HepG2 (cell line): ENCODE data around the gene LYRM7. TPM values are rescaled to one million over a fixed set of nuclear protein-coding genes. Genes with fewer than 3 reads are reported as not detected.
"Not testable (repeated sequence)": the region's sequence is repeated elsewhere in the genome, so short reads cannot be mapped to it uniquely, and the experiment has no call there.

Experiments
- ATAC-seq: fragments of 200-7000 bp; cut with Tn5 transposase; 3 replicates; pipeline ENCODE4 v1.9.1; 2020; ENCODE audit warnings: mild to moderate bottlenecking, moderate library complexity
- BruUV-seq: library from RNA; stranded (reverse); fragments of 400-500 nt; replicated peaks from 2 replicates; lab custom pipeline; 2021; lab: Mats Ljungman, UMichigan
- CTCF ChIA-PET: fragments of 300-600 bp; formaldehyde crosslinking; extraction: SDS; loops from one replicate; lab custom pipeline; 2021; ENCODE audit warnings: low total read pairs, inconsistent platforms, low intra/inter-chr PET ratio; lab: Yijun Ruan, JAX
- POLR2A ChIA-PET: fragments of 350-600 bp; sonication (Branson Sonifier 250); formaldehyde crosslinking; loops from one replicate; lab custom pipeline; 2020; ENCODE audit warnings: antibody characterized with exemption, inconsistent platforms; lab: Yijun Ruan, JAX
- DNase-seq: peaks from one replicate; pipeline ENCODE4 v3.0.0-alpha.2; 2015; ENCODE audit warnings: low spot score
- FAIRE-seq: peaks from 3 replicates; lab custom pipeline; 2011; peaks lifted over from hg19 to GRCh38; lab: Jason Lieb, UNC
- H2AFZ ChIP-seq: one replicate; pipeline ENCODE4 v1.6.1; 2011; ENCODE audit warnings: low read length, inconsistent platforms
- H3K27ac ChIP-seq: fragments of 300-600 bp; 3 replicates; pipeline ENCODE4 v1.8.0; 2011; ENCODE audit warnings: mixed run types, mild to moderate bottlenecking, mixed read lengths, low read length, inconsistent platforms; ENCODE audit not compliant: insufficient read depth; ENCODE audit errors: extremely low read length
- H3K27me3 ChIP-seq, 2 experiments: fragments of 200-600 bp in 1 of 2; 2 replicates in 1 of 2; 3 replicates in 1 of 2; pipeline versions ENCODE4 v1.6.0 to v1.8.0; 2011; ENCODE audit warnings: low read length in 2 of 2, mild to moderate bottlenecking in 2 of 2, moderate library complexity in 2 of 2, inconsistent platforms in 1 of 2; ENCODE audit not compliant: insufficient read depth in 2 of 2, control insufficient read depth in 1 of 2
- H3K36me3 ChIP-seq, 2 experiments: fragments of 200-600 bp in 1 of 2; replicated peaks in 1 of 2; 2 replicates in 1 of 2; 3 replicates in 1 of 2; pipeline versions ENCODE4 v1.5.1 to v1.8.0; 2011; ENCODE audit warnings: low read length in 2 of 2, inconsistent platforms in 1 of 2; ENCODE audit not compliant: insufficient read depth in 2 of 2, control insufficient read depth in 1 of 2
- H3K4me1 ChIP-seq: 2 replicates; pipeline ENCODE4 v1.5.1; 2012; ENCODE audit warnings: low read length, inconsistent platforms; ENCODE audit not compliant: insufficient read depth
- H3K4me2 ChIP-seq: 2 replicates; pipeline ENCODE4 v1.6.0; 2011; ENCODE audit warnings: low read depth, low read length, inconsistent platforms
- H3K4me3 ChIP-seq, 3 experiments: fragments of 200-600 bp in 1 of 3; sonication (generic), shearing (Covaris generic) in 1 of 3; replicated peaks in 1 of 3; 2 replicates each; pipeline ENCODE4 v1.5.1; 2011 to 2016; ENCODE audit warnings: low read length in 3 of 3, inconsistent platforms in 2 of 3, low read depth in 2 of 3, mild to moderate bottlenecking in 2 of 3, control low read depth in 1 of 3, mixed read lengths in 1 of 3; ENCODE audit not compliant: insufficient read depth in 1 of 3
- H3K79me2 ChIP-seq: one replicate; pipeline ENCODE4 v1.6.1; 2011; ENCODE audit warnings: low read length, inconsistent platforms; ENCODE audit not compliant: insufficient read depth
- H3K9ac ChIP-seq: 2 replicates; pipeline ENCODE4 v1.6.0; 2011; ENCODE audit warnings: mild to moderate bottlenecking, low read depth, low read length, inconsistent platforms; ENCODE audit not compliant: insufficient read depth
- H3K9me3 ChIP-seq: 2 replicates; pipeline ENCODE4 v1.5.1; 2012; ENCODE audit warnings: mild to moderate bottlenecking, low read length
- H4K20me1 ChIP-seq: 2 replicates; pipeline ENCODE4 v1.6.0; 2011; ENCODE audit warnings: inconsistent platforms, mild to moderate bottlenecking, low read length, moderate library complexity; ENCODE audit not compliant: insufficient read depth
- IRX3 ChIP-seq: sonication (generic); formaldehyde crosslinking; IDR thresholded peaks from 2 replicates; pipeline ENCODE4 v1.8.1; 2023; ENCODE audit warnings: mild to moderate bottlenecking, low read depth, missing genetic modification reagents, borderline replicate concordance
- KLF12 ChIP-seq: sonication (generic); formaldehyde crosslinking; IDR thresholded peaks from 2 replicates; pipeline ENCODE4 v1.4.0; 2020; ENCODE audit warnings: missing genetic modification reagents, borderline replicate concordance
- MEF2D ChIP-seq: sonication (generic); formaldehyde crosslinking; IDR thresholded peaks from 2 replicates; pipeline ENCODE4 v1.5.1; 2020; ENCODE audit warnings: mild to moderate bottlenecking, missing genetic modification reagents
- PITX1 ChIP-seq: sonication (generic); formaldehyde crosslinking; IDR thresholded peaks from 2 replicates; pipeline ENCODE4 v1.5.1; 2020; ENCODE audit warnings: mild to moderate bottlenecking, missing genetic modification reagents
- SRF ChIP-seq: IDR thresholded peaks from 2 replicates; pipeline ENCODE4 v1.6.1; 2011; ENCODE audit warnings: mild to moderate bottlenecking, low read depth, low read length, moderate library complexity
- ZNF138 ChIP-seq: sonication (generic); formaldehyde crosslinking; IDR thresholded peaks from 2 replicates; pipeline ENCODE4 v1.5.0; 2020; ENCODE audit warnings: mild to moderate bottlenecking, low read depth, missing genetic modification reagents
- ZNF274 ChIP-seq: sonication (generic); formaldehyde crosslinking; IDR thresholded peaks from 2 replicates; pipeline ENCODE4 v1.5.1; 2020; ENCODE audit warnings: mild to moderate bottlenecking, missing genetic modification reagents
- ZNF33A ChIP-seq: sonication (generic); formaldehyde crosslinking; IDR thresholded peaks from 2 replicates; pipeline ENCODE4 v1.5.1; 2020; ENCODE audit warnings: missing genetic modification reagents, mild to moderate bottlenecking, moderate library complexity, borderline replicate concordance
- ZNF788 ChIP-seq: sonication (generic); formaldehyde crosslinking; IDR thresholded peaks from 2 replicates; pipeline ENCODE4 v1.5.0; 2020; ENCODE audit warnings: mild to moderate bottlenecking, missing genetic modification reagents, borderline replicate concordance
- WGBS: methylation state at CpG from one replicate; pipeline ENCODE4 v1.1.6; 2017; ENCODE audit warnings: low lambda C conversion rate; 5-methylcytosine and 5-hydroxymethylcytosine counted together
- in situ Hi-C: cut with HindIII; loops from 2 replicates; pipeline ENCODE4 v1.10.0; 2017; ENCODE audit warnings: low pct_unique_long_range_greater_than_20kb; ENCODE audit not compliant: extremely low pct_ligation_motif_present
- intact Hi-C: fragments of 100-400 bp; cut with micrococcal nuclease; formaldehyde crosslinking; loops from one replicate; pipeline ENCODE4 v1.10.0; 2022; ENCODE audit not compliant: unreplicated experiment
- polyA plus RNA-seq, 8 experiments: library from polyadenylated mRNA; depleted of rRNA in 3 of 8; stranded (reverse) in 7 of 8; unstranded in 1 of 8; fragments of >200 nt; fragmentation: Illumina TruSeq in 4 of 8; extraction: Trizol in 4 of 8; gene quantifications; 2 replicates each; pipeline versions ENCODE4 v1.2.1 to v1.2.3, GENCODE V29; 2011 to 2016; ENCODE audit warnings: low read depth in 4 of 8, missing spikeins in 1 of 8, mixed read lengths in 1 of 8; ENCODE audit not compliant: insufficient read depth in 1 of 8
- total RNA-seq, 5 experiments: library from RNA; depleted of rRNA; stranded (reverse); fragments of >200 nt; fragmentation: Illumina TruSeq; extraction: Trizol; gene quantifications; 2 replicates each; pipeline ENCODE4 v1.2.3, GENCODE V29; 2016; ENCODE audit warnings: low read depth in 1 of 5
- TF ChIP-seq, protein P1 (sequence below): sonication (generic); formaldehyde crosslinking; IDR thresholded peaks from 2 replicates; pipeline ENCODE4 v1.5.1; 2020; ENCODE audit warnings: mild to moderate bottlenecking, missing genetic modification reagents
- TF ChIP-seq, protein P2 (sequence below): sonication (generic); formaldehyde crosslinking; IDR thresholded peaks from 2 replicates; pipeline ENCODE4 v1.4.0; 2020; ENCODE audit warnings: mild to moderate bottlenecking, missing genetic modification reagents, borderline replicate concordance

LYRM7 gene
- total and polyA plus RNA-seq, 2 of the 13 experiments (the other 11 are each of a cell fraction or from before 2014, with no cell fraction given), result 3.0 to 5.5 TPM

DNA sequence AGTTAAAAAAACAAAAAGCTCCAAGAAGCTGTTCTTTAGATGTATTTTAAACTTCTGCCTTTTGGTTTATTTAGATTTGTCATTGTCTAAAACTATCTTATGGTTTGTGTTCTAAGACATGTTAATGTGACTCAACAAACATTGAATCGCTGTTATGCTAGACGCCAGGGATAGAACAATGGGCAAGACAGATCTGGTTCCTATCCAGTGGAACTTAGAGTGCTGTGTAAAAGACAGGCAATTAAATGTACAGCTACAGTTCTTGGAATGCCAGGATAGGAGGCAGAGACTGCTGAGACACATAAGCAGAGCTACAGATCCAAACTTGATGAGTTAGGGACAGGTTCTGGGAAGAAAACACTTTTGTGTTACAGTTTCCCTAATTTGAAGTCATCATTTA, 22.4 kb downstream of the LYRM7 start:
- no peaks in the 10 kb centered on the region for H3K4me1 ChIP-seq
- POLR2A ChIA-PET, result no interaction called here
- no peak overlapping the region for H3K27ac ChIP-seq
- FAIRE-seq (peak; percentile 4), ATAC-seq (no peak), DNase-seq (no peak)
- no peak overlapping the region for H3K4me2 ChIP-seq
- no peaks in the 10 kb centered on the region; a peak in 1 of 5 replicates for H3K27me3 ChIP-seq
- no peaks in the 10 kb centered on the region for H3K79me2 ChIP-seq
- TF ChIP-seq, protein P1, sequence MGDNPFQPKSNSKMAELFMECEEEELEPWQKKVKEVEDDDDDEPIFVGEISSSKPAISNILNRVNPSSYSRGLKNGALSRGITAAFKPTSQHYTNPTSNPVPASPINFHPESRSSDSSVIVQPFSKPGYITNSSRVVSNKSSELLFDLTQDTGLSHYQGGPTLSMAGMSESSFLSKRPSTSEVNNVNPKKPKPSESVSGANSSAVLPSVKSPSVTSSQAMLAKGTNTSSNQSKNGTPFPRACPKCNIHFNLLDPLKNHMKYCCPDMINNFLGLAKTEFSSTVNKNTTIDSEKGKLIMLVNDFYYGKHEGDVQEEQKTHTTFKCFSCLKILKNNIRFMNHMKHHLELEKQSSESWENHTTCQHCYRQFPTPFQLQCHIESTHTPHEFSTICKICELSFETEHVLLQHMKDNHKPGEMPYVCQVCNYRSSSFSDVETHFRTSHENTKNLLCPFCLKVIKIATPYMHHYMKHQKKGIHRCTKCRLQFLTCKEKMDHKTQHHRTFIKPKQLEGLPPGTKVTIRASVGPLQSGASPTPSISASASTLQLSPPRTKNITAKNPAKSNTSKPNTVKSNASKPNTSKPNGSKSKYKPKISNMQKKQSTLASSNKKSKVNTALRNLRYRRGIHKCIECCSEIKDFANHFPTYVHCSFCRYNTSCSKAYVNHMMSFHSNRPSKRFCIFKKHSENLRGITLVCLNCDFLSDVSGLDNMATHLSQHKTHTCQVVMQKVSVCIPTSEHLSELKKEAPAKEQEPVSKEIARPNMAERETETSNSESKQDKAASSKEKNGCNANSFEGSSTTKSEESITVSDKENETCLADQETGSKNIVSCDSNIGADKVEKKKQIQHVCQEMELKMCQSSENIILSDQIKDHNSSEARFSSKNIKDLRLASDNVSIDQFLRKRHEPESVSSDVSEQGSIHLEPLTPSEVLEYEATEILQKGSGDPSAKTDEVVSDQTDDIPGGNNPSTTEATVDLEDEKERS (CRISPR knock-in tag), result no peak
- TF ChIP-seq IRX3 (CRISPR knock-in tag), result no peak
- TF ChIP-seq KLF12 (CRISPR knock-in tag), result no peak
- no peak for TF ChIP-seq PITX1 (CRISPR knock-in tag)
- TF ChIP-seq ZNF274 (CRISPR knock-in tag), result no peak
- TF ChIP-seq ZNF138 (CRISPR knock-in tag), result no peak
- no peak for TF ChIP-seq SRF
- TF ChIP-seq MEF2D, result no peak
- TF ChIP-seq, protein P2, sequence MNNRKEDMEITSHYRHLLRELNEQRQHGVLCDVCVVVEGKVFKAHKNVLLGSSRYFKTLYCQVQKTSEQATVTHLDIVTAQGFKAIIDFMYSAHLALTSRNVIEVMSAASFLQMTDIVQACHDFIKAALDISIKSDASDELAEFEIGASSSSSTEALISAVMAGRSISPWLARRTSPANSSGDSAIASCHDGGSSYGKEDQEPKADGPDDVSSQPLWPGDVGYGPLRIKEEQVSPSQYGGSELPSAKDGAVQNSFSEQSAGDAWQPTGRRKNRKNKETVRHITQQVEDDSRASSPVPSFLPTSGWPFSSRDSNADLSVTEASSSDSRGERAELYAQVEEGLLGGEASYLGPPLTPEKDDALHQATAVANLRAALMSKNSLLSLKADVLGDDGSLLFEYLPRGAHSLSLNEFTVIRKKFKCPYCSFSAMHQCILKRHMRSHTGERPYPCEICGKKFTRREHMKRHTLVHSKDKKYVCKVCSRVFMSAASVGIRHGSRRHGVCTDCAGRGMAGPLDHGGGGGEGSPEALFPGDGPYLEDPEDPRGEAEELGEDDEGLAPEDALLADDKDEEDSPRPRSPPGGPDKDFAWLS (CRISPR knock-in tag), result no peak
- no peak for TF ChIP-seq ZNF788 (CRISPR knock-in tag)
- no peak for TF ChIP-seq ZNF33A (CRISPR knock-in tag)
- no peaks in the 10 kb centered on the region for H4K20me1 ChIP-seq
- no peaks in the 10 kb centered on the region for H3K9me3 ChIP-seq
- no peak overlapping the region for H3K4me3 ChIP-seq
- in situ Hi-C loops, result no loop called here
- H3K9ac ChIP-seq, result no peak overlapping the region
- CTCF ChIA-PET, result no interaction called here
- BruUV-seq, result no TSS peak
- intact Hi-C loops, result no loop called here
- H2AFZ ChIP-seq, result no peak overlapping the region
- H3K36me3 ChIP-seq, result 0 out of 5 replicates have a peak, but pooled peaks cover 0 to 7% of the 10 kb centered on the region in 2 experiments
- 98% methylated on average over 2 of the region's 2 CpGs for WGBS

DNA sequence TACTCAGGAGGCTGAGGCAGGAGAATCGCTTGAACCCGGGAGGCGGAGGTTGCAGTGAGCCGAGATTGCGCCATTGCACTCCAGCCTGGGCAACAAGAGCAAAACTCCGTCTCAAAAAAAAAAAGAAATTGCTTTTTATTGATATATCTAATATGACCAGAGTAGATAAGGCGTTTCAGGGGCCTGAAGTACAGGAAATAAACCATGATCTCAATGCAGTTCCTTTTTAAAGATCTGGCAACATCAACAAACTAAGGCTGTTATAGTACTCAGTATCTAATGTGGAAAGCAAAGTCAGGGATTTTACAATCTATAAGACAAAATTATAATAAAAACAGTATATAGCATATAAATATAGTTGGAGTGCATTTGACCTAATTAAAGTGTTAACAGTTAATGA, 23.2 kb downstream of the LYRM7 start:
- H3K36me3 ChIP-seq, H3K9me3 ChIP-seq, H3K27me3 ChIP-seq, POLR2A ChIA-PET, in situ Hi-C loops, DNase-seq, H4K20me1 ChIP-seq, H3K4me2 ChIP-seq, ATAC-seq, intact Hi-C loops, H2AFZ ChIP-seq, H3K4me1 ChIP-seq, H3K4me3 ChIP-seq, CTCF ChIA-PET, BruUV-seq, FAIRE-seq, H3K27ac ChIP-seq, H3K79me2 ChIP-seq, H3K9ac ChIP-seq: not testable (repeated sequence)
- 97% methylated on average over 7 of the region's 7 CpGs for WGBS
